Measurements from ENCODE around the gene GLIS1.

DNA sequence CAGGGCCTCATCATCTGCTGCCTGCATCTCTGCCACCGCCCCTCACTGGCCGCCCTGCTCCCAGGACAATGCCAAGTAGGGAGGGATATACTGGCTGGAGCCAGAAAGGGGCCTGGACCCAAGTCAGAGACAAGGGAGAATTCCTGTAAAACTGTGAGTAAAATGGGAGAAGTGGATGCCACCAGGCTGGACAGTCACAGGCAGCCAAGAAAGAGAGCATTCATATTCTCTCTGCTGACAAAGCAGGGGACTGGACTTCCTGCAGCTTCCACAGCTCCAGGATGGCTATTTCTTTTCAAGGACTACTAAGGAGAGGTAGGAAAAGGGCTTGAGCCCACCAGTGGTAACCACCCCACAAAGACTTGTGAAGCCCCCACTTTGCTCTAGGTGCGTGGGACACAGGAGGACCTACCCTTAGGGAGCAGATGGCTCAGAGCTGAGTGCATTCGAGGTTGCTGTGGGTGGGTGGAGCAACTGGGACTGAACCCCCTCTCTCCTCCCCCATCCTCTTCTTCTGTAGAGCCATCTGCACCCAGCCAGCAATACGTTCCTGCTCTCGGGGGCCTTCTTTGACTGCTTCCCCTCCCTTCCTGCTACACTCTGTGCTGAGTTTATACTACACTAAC is 57.5 kb downstream of the GLIS1 start:
- no peak for TF ChIP-seq EZH2 (IDR thresholded peaks at IDR 0.05; ENCODE audit: borderline replicate concordance, low read depth, low read length, severe bottlenecking)
- TF ChIP-seq, protein P1, sequence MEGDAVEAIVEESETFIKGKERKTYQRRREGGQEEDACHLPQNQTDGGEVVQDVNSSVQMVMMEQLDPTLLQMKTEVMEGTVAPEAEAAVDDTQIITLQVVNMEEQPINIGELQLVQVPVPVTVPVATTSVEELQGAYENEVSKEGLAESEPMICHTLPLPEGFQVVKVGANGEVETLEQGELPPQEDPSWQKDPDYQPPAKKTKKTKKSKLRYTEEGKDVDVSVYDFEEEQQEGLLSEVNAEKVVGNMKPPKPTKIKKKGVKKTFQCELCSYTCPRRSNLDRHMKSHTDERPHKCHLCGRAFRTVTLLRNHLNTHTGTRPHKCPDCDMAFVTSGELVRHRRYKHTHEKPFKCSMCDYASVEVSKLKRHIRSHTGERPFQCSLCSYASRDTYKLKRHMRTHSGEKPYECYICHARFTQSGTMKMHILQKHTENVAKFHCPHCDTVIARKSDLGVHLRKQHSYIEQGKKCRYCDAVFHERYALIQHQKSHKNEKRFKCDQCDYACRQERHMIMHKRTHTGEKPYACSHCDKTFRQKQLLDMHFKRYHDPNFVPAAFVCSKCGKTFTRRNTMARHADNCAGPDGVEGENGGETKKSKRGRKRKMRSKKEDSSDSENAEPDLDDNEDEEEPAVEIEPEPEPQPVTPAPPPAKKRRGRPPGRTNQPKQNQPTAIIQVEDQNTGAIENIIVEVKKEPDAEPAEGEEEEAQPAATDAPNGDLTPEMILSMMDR (IDR thresholded peaks at IDR 0.05; ENCODE audit: extremely low read depth in 1 of 2, insufficient read depth in 1 of 2, low read depth in 1 of 2, low read length in 2 of 2): no peak
- no peak for TF ChIP-seq POLR2AphosphoS5 (IDR thresholded peaks at IDR 0.05; ENCODE audit: insufficient read depth, low read depth, low read length)
- no peak for TF ChIP-seq POLR2A (IDR thresholded peaks at IDR 0.05; ENCODE audit: low read depth, low read length)
- TF ChIP-seq, protein P2, sequence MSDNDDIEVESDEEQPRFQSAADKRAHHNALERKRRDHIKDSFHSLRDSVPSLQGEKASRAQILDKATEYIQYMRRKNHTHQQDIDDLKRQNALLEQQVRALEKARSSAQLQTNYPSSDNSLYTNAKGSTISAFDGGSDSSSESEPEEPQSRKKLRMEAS (IDR thresholded peaks at IDR 0.05; ENCODE audit: insufficient read depth, insufficient read length): no peak
- no peak for TF ChIP-seq MYC (IDR thresholded peaks at IDR 0.05; ENCODE audit: low read depth, low read length)
- TF ChIP-seq JUN (IDR thresholded peaks at IDR 0.05; ENCODE audit: borderline replicate concordance, insufficient read depth, insufficient read length, low read depth): no peak
- no peak for TF ChIP-seq GATA2 (IDR thresholded peaks at IDR 0.05; ENCODE audit: insufficient read depth, insufficient read length, low read depth, low read length)
- no peak for TF ChIP-seq FOS (IDR thresholded peaks at IDR 0.05; ENCODE audit: borderline replicate concordance, insufficient read depth, low read length)
